Femur (tissue), 1 donor: Measurements from ENCODE around the gene GRB10.
A peak's percentile ranks its signal among the peaks of the same experiment; 100 is the strongest.

Experiments used
- DNase-seq: peaks from one replicate; pipeline ENCODE4 v3.0.0-alpha.2; 2017

GRB10 gene

GRCh38 chr7:50628434-50629084, 154.1 kb downstream of the GRB10 start:
- DNase-seq: no peak

- no peak for DNase-seq
Measured at GRCh38 chr7:50627824-50628361, 154.8 kb downstream of the GRB10 start.

GRCh38 chr7:50626286-50626685, 156.4 kb downstream of the GRB10 start:
- DNase-seq: no peak

- DNase-seq: no peak
Measured at GRCh38 chr7:50625360-50625759, 157.3 kb downstream of the GRB10 start.

- DNase-seq: no peak
Measured at GRCh38 chr7:50622821-50623220, 159.9 kb downstream of the GRB10 start.

- no peak for DNase-seq
Measured at GRCh38 chr7:50621973-50622490, 160.7 kb downstream of the GRB10 start.

- no peak for DNase-seq
Measured at GRCh38 chr7:50621206-50621605, 161.5 kb downstream of the GRB10 start.

- peak; percentile 64 for DNase-seq
Measured at GRCh38 chr7:50620433-50620832, 162.3 kb downstream of the GRB10 start.

GRCh38 chr7:50619684-50620083, 163.0 kb downstream of the GRB10 start:
- DNase-seq: no peak

- DNase-seq: no peak
Measured at GRCh38 chr7:50618281-50618680, 164.4 kb downstream of the GRB10 start.

- DNase-seq: no peak
Measured at GRCh38 chr7:50615519-50616080, 167.1 kb downstream of the GRB10 start.

GRCh38 chr7:50614721-50615518, 167.8 kb downstream of the GRB10 start:
- DNase-seq: no peak

- DNase-seq: no peak
Measured at GRCh38 chr7:50613473-50613872, 169.2 kb downstream of the GRB10 start.

- DNase-seq: no peak
Measured at GRCh38 chr7:50612704-50613103, 170.0 kb downstream of the GRB10 start.

- no peak for DNase-seq
Measured at GRCh38 chr7:50610521-50611277, 172.0 kb downstream of the GRB10 start.

- DNase-seq: no peak
Measured at GRCh38 chr7:50608196-50608906, 174.3 kb downstream of the GRB10 start.

GRCh38 chr7:50607524-50608125, 175.1 kb downstream of the GRB10 start:
- DNase-seq: no peak

GRCh38 chr7:50605059-50605458, 177.6 kb downstream of the GRB10 start:
- no peak for DNase-seq

GRCh38 chr7:50603287-50603686, 179.4 kb downstream of the GRB10 start:
- DNase-seq: no peak

- no peak for DNase-seq
Measured at GRCh38 chr7:50599385-50599784, 183.3 kb downstream of the GRB10 start.

- no peak for DNase-seq
Measured at GRCh38 chr7:50598460-50599343, 184.0 kb downstream of the GRB10 start.
